Measurements from ENCODE around the gene FLYWCH1. TPM values are rescaled to one million over a fixed set of nuclear protein-coding genes. Genes with fewer than 3 reads are reported as not detected.

Gene FLYWCH1
- total and polyA plus RNA-seq, 9 of the 15 experiments (the other 6 are each of a cell fraction or from before 2014, with no cell fraction given): 0.18 to 33.6 (median 11.3) TPM

DNA sequence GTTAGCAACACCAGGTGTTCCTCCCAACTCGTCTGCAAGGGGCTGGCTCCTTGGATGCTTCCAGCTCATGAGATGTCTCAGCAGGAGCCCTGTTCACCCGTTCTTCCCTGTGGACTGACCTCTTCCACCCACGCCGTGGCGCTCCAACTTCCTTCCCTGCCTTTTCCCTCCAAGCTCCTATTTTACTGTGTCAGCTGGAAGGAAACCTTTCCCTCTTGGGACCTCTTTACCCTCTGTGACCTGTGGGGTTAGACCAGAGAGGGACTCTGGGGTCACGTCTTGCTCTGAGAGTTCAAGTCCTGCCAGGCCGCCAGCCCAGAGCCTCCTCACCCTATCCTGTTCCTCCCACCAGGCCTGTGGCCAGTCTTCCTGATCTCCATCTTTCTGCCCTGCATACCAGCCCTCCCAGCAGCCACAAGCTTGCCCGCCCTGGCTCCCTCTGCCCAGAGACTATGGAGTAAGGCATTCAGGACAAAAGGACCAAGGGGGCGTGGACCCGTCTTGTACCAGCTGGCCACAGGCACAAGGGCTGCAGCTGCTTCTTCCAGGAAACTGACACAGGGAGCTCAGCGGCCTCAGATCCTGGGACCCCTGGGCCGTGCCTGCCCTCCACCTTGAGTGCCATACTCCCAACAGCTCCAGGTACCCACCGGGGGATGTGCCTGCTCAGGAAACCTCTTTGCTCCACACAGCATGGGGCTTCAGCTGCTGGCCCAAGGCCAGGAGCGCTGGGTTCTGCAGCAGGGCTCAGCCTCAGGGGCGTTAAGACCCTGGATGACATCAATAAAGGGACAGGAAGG is 60.5 kb downstream of the FLYWCH1 start:
- Histone ChIP-seq H3K79me2 (ENCODE audit: control insufficient read depth, insufficient read depth, low read length) (peaks cover 31% of the 10 kb centered on the region), H3K27me3 (ENCODE audit: control insufficient read depth in 2 of 2, insufficient read depth in 2 of 2, low read length in 2 of 2) (no peaks in the 10 kb centered on the region), H3K27ac (ENCODE audit: extremely low read depth, low read depth, low read length) (no peak overlapping the region; the same call in 2 of the 3 replicates), H3K9ac (ENCODE audit: insufficient read depth in 1 of 2, low read depth in 2 of 2, low read length in 2 of 2) (peak overlapping the region in 1 of 2 experiments; percentile 99; a peak in 2 of 4 replicates), H3K4me1 (replicated peaks in 1 of 2; ENCODE audit: control insufficient read depth in 2 of 2, insufficient read depth in 2 of 2, low read length in 2 of 2) (peaks cover 15 to 96% of the 10 kb centered on the region in 2 experiments), H3K9me3 (replicated peaks; ENCODE audit: control insufficient read depth, insufficient read depth, low read depth, low read length) (no peaks in the 10 kb centered on the region), H3K4me3 (no peak overlapping the region), H3K9me1 (ENCODE audit: control insufficient read depth, insufficient read depth, low read length) (peaks cover 3% of the 10 kb centered on the region), H4K20me1 (replicated peaks; ENCODE audit: control insufficient read depth, insufficient read depth, low read length) (peaks cover 25% of the 10 kb centered on the region), H2AFZ (ENCODE audit: low read depth, low read length) (no peak overlapping the region), H3K4me2 (ENCODE audit: insufficient read depth, low read length) (no peak overlapping the region), H3K36me3 (ENCODE audit: control insufficient read depth, insufficient read depth, low read length) (peaks cover 64% of the 10 kb centered on the region; the same call in 2 of the 3 replicates)
- DNase-seq (ENCODE audit: extremely low read depth in 1 of 4, low spot score in 3 of 4) (peak in 1 of 4 experiments; percentile 32), FAIRE-seq (no peak), ATAC-seq (no peak)
- in situ Hi-C loops (cut with MboI) (no loop called here), intact Hi-C loops (cut with micrococcal nuclease) (no loop called here)
- BruUV-seq (replicated peaks): no TSS peak
- CTCF ChIA-PET (ENCODE audit: low intra/inter-chr PET ratio): no interaction called here
- POLR2A ChIA-PET: interaction anchor here (0.5 to 2.1 kb wide), 8 partner anchors 8 to 1006 kb away, joined by 3 to 17 read pairs (median 3); partner anchors contain the start of genes KREMEN2 and PKMYT1
- WGBS (ENCODE audit: insufficient coverage, low coverage, missing lambda C conversion rate): 67% methylated on average over 14 of the region's 15 CpGs
- TF ChIP-seq TEAD4 (IDR thresholded peaks at IDR 0.05; ENCODE audit: low read length) (no peak; the same call in 1 of the 2 replicates), TEAD4 (CRISPR knock-in tag; IDR thresholded peaks at IDR 0.05; ENCODE audit: borderline replicate concordance) (no peak), KLF13 (tag; IDR thresholded peaks at IDR 0.05; ENCODE audit: borderline replicate concordance, low read depth) (no peak), CREB1 (IDR thresholded peaks at IDR 0.05) (0 out of 2 replicates have a peak, but pooled peaks have one; percentile 6), CREB1 (CRISPR knock-in tag; IDR thresholded peaks at IDR 0.05) (no peak), OTX1 (CRISPR knock-in tag; IDR thresholded peaks at IDR 0.05) (no peak), TSC22D4 (tag; IDR thresholded peaks at IDR 0.05) (no peak), HEY1 (CRISPR knock-in tag; IDR thresholded peaks at IDR 0.05; ENCODE audit: borderline replicate concordance) (no peak), RBFOX2 (IDR thresholded peaks at IDR 0.05; ENCODE audit: low read depth, low read length) (peak; percentile 52)
- TF ChIP-seq, protein P1, sequence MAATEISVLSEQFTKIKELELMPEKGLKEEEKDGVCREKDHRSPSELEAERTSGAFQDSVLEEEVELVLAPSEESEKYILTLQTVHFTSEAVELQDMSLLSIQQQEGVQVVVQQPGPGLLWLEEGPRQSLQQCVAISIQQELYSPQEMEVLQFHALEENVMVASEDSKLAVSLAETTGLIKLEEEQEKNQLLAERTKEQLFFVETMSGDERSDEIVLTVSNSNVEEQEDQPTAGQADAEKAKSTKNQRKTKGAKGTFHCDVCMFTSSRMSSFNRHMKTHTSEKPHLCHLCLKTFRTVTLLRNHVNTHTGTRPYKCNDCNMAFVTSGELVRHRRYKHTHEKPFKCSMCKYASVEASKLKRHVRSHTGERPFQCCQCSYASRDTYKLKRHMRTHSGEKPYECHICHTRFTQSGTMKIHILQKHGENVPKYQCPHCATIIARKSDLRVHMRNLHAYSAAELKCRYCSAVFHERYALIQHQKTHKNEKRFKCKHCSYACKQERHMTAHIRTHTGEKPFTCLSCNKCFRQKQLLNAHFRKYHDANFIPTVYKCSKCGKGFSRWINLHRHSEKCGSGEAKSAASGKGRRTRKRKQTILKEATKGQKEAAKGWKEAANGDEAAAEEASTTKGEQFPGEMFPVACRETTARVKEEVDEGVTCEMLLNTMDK (IDR thresholded peaks at IDR 0.05; ENCODE audit: borderline replicate concordance, insufficient read depth, low read depth, low read length, poor library complexity, severe bottlenecking): no peak
- TF ChIP-seq, protein P2, sequence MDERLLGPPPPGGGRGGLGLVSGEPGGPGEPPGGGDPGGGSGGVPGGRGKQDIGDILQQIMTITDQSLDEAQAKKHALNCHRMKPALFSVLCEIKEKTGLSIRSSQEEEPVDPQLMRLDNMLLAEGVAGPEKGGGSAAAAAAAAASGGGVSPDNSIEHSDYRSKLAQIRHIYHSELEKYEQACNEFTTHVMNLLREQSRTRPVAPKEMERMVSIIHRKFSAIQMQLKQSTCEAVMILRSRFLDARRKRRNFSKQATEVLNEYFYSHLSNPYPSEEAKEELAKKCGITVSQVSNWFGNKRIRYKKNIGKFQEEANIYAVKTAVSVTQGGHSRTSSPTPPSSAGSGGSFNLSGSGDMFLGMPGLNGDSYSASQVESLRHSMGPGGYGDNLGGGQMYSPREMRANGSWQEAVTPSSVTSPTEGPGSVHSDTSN (CRISPR knock-in tag; IDR thresholded peaks at IDR 0.05; ENCODE audit: low read depth): no peak
- TF ChIP-seq, protein P2 (tag; conservative IDR thresholded peaks at IDR 0.05; ENCODE audit: low read depth): no peak
- TF ChIP-seq, protein P3, sequence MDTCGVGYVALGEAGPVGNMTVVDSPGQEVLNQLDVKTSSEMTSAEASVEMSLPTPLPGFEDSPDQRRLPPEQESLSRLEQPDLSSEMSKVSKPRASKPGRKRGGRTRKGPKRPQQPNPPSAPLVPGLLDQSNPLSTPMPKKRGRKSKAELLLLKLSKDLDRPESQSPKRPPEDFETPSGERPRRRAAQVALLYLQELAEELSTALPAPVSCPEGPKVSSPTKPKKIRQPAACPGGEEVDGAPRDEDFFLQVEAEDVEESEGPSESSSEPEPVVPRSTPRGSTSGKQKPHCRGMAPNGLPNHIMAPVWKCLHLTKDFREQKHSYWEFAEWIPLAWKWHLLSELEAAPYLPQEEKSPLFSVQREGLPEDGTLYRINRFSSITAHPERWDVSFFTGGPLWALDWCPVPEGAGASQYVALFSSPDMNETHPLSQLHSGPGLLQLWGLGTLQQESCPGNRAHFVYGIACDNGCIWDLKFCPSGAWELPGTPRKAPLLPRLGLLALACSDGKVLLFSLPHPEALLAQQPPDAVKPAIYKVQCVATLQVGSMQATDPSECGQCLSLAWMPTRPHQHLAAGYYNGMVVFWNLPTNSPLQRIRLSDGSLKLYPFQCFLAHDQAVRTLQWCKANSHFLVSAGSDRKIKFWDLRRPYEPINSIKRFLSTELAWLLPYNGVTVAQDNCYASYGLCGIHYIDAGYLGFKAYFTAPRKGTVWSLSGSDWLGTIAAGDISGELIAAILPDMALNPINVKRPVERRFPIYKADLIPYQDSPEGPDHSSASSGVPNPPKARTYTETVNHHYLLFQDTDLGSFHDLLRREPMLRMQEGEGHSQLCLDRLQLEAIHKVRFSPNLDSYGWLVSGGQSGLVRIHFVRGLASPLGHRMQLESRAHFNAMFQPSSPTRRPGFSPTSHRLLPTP (IDR thresholded peaks at IDR 0.05; ENCODE audit: borderline replicate concordance, extremely low read depth, insufficient read length): no peak

Measured in K562 (cell line).